GM21576 (cell line): ENCODE data around the gene LMAN1L.

ENCODE experiments used
- ATAC-seq: cut with Tn5 transposase; IDR thresholded peaks from one replicate; pipeline ENCODE4 v1.9.1; 2021; ENCODE audit warnings: mild to moderate bottlenecking, moderate library complexity; ENCODE audit not compliant: unreplicated experiment

Gene LMAN1L

DNA sequence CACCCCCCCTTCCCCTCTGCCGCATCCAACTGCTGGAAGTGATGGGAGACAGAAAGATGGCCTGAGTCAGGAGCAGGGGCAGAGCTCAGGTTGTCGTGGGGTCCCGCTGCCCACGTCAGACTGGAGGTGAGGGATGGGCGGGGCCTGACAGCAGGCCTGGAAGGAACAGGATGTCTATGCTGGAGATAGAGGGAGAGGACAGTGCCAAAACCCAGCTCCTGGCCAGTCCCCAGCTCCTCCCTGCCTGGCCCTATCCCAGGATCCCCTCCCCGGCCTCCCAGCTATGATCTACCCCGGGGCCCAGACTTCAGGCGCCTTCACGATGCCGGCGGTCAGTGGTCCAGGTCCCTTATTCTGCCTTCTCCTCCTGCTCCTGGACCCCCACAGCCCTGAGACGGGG lies at the start of gene LMAN1L:
Gene LMAN1L (plus strand): TSS at position 303 of the 400 bp plus-strand sequence. CDS start 20 bp downstream, at position 323.
- no peak for ATAC-seq

DNA sequence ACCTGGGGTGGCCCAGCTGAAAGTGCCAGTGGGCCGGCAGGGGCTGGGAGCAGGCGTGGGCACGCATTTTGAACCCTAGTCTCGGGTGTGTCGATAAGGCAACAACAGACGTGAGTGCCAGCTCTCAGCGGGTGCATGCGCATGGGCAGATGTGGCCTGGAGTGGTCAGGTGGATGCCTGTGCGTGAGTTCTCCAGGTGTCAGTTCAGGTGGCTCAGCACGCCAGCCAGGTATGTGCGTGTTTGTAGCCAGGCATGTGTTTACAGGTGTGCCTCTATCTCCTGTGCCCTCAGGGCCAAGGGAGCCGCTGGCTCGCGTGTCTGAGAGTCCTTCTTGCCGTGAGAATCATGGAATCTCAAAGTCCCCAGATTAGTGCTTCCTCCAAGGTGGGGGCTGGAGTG lies 49.2 kb upstream of the LMAN1L start:
- ATAC-seq = no peak

DNA sequence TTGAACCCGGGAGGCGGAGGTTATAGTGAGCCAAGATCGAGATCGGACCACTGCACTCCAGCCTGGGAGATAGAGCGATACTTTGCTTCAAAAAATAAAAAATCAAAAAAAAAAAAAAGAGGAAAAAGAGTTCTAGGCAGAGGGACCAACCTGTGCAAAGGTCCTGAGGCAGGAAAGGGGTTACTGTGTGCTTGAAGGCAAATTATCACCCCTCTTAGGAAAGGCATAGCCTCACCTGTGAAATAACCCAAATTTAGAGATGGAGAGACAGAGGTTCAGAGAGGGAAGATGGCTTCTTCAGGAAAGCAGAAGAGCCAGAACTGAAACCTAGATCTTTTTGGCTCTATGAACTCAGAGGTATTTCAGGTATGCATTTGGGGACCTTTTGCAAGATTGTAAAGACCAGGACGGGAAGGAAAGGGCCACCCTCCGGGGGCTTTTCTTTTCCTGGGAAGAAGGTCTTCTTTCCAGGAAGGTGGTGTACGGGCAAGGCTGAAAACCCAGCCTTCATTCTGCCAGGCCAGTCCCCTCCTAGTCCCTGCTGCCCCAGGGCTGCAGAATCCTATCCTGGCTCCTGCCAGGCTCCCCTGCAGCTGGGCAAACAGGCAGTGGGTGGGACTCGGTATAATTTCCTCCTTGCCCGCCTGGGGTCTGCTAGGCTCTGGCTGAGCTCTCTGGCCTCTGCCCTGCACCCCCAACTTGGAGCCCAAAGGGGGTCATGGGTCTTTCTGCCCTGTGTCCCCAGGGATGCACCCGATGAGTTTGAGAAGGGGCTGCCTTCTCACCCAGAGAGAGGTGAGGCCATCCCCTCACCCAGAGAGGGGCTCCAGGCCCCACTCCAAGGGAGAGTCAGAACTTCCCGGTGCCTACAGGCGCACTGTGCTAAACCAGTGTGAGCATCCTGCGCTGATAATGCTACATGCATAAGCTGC lies 45.2 kb upstream of the LMAN1L start:
- no peak for ATAC-seq

DNA sequence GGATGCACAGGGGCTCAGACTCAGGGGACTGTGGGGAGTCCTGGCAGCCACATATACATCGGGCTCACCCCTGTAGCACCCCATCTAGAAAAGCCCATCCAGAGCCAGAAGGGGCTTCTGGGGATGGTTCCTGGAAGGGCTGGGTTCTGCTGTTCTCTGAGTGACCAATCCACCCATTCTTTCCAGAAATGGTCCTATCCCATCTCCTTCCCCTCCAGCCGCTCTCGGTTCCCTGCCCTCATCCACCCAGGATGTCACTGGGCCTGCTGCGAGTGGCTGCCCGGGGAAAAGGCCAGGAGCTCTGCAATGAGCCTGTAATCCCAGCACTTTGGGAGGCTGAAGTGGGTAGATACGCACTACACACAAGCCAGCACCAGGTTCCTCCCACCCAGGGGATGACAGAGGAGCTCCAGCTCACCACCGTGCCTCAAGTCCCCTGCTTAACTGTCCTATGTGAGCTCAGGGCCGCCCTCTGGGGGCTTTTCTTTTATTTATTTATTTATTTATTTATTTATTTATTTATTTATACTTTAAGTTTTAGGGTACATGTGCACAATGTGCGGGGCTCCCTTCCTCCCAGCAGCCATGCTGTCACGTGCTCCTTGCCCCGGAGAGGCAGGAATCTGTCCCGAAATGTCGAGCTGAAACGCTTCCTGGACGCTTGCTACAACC lies 44.4 kb upstream of the LMAN1L start:
- no peak for ATAC-seq

DNA sequence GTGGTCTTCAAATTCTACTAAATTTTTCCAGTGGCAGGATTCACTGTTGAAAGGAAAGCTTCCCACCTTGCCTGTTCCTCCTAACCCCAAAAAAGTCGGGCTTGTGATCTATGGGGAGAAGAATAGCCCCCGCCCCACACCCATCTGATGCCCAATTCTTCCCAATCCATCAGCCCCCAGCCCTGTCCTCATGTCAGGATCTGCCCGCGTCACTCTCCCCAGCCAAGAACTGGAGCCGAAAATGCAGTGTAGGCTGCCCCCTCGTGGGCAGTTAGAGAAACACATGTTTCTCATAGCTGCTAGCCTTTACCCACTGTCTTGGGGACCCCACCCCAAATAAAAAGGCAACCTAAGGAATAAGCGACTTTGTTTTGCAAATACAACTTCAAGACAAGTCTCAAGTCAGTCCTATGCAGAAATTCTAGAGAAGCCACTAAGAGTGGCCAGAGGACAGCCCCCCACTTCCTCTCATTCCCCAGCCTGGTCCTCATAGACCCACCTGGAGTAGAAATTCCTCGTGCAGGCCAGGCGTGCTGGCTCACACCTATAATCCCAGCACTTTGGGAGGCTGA lies 43.8 kb upstream of the LMAN1L start:
- ATAC-seq = no peak

DNA sequence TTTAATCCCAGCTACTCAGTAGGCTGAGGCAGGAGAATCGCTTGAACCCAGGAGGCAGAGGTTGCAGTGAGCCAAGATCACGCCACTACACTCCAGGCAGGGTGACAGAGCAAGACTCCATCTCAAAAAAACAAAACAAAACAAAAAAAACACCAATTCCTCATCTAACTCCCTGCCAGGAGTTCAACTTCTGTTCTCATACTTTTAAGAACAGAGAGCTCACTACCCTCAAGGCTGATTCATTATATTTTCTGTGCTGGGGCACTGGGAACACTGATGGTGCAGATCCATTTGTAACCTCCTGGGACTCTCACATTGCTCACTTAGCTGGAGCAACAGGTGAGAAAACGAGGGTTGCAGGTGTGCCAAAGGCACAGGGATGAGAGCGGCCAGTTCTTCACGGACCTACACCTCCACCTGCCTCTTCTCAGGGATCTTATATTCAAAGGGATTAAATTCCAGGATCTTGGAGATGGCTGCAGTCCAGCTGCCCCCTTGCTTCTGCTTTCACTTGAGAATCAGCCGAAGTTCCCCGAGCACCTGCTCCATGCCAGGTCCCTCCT lies 43.1 kb upstream of the LMAN1L start:
- ATAC-seq = no peak

DNA sequence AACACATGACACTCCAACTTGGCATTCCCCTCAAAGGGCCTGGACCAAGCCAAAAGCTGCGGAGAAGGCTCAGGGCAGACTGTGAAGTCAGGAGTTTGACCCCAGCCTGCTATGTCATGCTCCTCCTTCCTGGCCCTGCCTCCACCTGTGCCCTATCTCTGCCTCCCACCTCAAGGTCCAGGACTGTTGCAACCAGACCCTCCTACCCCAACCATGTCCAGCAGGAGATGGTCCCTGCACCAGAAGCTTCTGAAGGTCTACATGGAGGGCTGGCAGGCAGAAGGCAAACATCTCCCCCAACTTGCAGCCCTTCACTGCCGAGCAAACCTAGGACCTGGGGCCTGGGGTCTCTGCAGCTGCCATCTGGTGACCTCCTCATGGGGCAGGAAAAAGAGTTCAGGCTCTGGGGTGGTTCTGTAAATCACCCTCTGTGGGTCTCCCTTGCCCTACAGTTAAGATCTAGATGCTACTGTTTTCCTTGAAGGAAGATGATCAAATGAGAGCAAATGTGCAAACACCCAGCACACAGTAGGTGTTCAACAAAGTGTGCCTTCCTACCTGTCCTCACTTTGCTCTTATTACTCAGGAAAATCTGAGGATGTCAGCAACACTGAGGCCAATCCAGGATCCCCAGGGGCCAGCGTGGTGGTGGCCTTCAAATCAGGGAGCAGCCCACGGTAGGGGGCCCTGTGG lies 42.3 kb upstream of the LMAN1L start:
- no peak for ATAC-seq

DNA sequence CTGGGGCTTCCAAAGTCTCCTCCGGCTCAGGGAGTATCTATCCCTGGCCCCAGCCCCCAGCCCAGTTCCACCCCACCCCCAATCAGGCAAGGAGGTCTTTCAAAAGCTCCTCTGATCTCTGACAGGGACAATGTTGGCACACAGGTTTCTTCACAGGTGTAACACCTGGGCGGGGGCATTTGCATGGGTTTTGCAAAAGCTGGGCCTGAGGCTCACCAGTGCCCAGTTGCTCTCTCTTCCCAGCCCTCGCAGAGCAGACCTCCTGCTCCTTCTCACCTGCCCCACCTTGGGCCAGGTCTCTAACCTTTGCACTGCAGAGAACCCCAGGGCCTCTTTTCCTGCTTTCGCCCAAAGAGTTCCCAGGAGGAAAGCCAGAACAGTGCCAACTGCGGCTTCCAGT lies 39.3 kb upstream of the LMAN1L start:
- ATAC-seq = no peak

DNA sequence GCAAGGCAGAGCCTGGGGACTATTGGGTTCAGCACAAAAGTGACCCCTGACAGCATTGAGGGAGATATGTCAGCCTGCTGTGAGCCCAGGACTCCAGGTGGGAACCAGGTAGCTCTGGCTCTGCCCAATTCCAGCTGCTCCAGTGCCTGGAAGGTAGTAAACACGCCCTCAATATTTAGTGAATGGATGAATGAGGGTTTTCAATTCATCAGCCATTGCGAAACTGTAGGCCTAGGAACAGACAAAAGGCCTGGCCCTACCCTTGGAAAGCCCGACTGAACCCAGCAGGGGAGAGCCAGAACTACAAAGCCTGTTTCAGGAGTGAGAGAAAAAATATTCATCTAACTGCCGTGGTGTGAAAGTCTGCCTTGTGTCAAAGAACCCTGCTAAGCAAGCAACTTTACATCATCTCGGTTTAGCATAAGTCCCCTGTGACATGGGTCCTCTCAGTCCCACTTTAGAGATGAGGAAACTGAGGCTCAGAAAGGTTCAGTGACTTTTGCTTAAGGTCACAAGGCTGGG lies 38.8 kb upstream of the LMAN1L start:
- ATAC-seq = no peak

DNA sequence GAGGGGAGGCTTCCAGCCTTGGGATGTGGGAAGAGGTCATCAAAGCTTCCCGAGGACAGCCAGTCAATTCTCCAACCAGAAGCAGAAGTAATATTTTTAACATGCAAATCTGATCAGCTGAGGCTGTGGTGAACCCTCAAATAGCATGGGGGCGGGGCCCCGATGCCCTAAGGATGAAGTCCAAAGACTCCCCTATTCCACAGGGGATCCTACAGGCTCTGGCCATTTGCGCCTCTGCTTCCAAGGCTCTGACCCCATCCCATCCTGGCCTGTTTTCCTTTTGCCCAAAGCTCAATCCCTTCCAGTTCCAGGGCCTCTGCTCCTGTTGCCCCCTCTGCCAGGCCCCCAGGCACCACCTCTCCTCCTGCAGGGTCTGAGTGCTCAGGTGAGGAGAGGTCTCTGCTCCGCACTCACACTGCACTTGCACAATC lies 37.5 kb upstream of the LMAN1L start:
- no peak for ATAC-seq

DNA sequence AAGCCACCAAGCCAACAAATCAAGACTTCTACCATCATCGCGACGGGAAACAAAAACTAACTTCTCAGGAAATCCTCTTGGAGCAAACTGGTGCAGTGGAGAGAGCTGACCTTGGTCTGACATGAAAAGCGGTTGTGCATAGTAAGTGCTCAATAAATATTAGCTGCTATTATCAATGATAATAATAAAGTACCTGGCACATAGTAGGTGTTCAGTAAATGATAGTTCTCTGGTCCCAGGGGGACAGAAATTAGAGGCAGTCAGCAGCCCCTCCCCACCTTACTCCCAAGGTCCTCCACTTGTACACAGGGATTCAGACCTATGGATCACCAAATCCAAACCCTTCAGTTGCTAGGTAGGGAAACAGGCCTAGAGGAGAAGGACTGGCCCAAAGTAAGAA lies 36.7 kb upstream of the LMAN1L start:
- ATAC-seq = no peak

DNA sequence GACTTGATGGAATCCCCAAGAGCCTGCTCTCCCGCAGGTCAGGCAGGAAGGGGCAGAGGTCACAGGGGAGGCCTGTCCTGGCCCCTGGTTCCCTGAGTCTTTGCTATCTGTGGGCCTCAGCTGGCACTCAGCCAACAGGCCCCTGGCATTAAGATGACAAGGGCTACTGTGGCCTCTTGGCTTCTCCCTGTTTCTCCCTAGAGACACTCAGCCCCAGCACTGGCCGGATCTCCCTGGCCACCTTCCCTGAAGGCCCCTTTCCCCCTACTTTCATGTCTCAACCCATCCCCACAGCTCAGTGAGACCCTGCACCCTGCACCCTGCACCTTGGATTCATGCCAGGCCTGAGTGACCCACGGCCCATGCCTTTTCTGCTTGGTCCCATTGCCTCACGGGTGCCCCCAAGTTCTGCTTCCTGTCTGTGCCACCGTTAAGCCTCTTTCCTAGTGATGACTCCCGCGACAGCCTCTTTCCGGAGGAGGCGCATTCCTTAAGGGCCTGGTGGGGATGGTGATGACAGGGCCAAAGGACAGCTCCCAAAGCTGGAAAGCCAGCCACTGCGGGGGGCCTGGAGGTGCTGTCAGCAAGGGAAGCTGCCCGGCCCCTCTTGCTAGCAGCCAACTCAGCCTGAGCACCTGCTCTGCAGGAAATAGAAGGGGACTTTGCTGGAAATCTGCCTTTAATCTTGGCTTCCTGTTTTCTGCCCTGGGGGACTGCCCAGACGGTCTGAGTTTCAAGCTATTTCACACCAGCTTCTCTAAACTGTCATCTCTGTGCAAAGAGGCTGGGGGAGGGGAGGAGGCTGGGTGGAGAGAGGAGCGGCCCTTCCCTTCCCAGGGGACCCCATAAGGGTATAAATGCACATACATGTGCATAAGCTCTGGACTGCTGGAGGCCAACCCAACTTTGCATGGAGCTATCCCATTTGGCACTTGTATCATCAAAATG lies 35.5 kb upstream of the LMAN1L start:
- no peak for ATAC-seq

DNA sequence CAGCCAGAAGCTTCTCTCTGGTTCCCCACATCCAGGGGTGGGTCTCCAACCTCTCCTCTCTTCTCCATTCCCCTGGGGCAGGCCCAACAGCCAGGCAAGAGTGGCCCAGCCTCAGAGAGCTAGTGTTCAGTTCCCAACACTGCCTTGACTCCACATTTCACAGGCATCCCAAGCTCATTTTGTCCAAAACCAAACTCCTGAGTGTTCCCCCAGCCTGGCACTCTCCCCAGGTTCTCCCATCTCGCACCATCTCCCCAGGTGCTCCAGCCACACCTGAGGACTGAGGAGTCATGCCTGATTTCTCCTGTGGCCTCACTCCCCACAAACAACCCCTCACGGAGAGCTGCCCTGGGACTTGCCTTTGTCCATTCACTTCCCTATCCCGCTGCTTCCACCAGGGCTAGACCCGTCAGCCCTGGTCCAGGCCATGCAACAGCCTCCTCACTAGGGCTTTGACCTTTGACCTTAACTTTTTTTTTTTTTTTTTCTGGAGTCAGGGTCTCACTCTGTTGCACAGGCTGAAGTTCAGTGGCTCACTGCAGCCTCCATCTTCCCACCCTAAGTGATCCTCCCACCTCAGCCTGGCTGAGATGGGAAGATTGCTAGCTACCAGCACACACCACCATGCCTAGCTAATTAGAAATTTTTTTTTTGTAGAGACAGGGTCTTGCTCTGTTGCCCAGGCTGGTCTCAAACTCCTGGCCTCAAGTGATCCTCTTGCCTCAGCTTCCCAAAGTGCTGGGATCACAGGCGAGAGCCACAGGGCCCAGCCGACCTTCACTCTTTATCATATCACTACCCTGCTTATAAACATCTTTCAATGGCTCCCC lies 34.7 kb upstream of the LMAN1L start:
- ATAC-seq = no peak

DNA sequence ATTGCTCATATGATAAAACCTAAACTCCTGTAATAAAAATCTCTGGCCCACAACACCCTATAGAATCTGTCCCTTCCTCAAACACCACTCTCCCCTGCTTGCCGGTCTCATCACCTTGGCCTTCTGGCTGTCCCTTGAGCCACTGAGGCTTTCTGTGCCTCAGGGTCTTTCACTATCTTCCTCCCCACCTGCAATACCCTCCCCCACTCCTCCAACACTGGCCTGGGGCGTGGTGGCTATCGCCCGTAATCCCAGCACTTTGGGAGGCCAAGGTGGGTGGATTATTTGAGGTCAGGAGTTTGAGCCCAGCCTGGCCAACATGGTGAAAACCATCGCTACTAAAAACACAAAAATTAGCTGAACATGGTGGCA lies 34.0 kb upstream of the LMAN1L start:
- no peak for ATAC-seq

DNA sequence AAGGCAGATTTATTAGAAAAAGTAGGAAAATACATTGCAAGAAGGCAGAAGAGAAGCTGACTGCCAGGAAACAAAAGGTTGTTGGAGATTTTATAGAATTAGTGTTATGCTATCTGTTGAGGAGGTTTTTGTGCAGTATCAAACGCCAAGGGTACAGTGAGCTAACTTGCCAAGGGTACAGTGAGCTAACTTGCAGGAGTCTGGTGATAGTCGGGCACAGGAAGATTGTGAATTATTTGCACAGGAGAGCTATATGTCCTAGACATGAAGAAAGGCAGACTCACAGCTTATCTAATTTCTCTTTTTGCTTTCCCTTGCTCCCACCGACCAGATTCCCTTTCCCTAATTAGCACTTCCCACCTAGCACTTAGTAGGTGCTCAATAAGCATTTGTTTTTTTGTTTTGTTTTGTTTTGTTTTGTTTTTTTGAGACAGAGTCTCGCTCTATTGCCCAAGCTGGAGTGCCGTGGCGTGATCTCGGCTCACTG lies 33.4 kb upstream of the LMAN1L start:
- no peak for ATAC-seq

DNA sequence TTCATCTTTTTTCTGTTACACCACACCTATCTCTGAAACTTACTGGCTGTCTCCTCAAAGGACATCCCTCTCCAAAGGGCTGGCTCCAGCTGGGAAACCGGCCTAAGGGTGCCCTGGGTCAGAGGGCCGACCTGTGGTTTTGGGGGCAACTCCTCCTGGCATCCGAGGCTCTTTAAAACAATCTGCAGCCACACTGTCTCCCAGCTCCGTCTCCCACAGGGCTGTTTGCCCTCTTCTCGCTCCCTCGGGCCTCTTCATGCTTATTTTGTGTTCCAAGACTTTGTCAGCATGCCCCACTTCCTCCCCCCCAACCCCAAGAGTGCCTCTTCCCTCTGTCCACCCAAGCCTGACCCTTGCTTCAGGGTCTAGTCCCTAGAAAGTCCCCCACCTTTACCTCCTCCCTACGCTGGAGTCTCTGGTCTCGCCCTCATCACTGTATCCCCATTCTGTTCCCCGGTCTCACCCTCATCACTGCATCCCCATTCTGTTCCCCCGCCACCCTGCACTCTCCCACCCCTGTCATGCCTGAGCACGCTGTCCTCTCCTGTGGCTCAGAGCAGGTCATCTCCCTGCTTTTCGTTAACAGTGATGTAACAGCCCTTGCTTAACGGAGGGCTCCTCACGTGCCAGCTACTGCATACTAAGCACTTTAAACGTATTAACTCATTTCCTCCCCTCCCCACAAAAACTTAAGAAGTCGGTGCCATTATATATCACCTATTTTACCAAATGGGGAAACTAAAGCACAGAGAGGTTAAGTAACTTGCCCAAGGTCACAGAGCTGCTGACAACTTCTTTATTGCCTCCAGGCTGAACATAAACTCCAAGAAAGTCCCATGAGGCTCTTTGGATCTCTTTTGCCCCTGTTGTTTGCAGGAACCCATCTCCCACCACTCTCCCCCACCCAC lies 31.9 kb upstream of the LMAN1L start:
- ATAC-seq = no peak

DNA sequence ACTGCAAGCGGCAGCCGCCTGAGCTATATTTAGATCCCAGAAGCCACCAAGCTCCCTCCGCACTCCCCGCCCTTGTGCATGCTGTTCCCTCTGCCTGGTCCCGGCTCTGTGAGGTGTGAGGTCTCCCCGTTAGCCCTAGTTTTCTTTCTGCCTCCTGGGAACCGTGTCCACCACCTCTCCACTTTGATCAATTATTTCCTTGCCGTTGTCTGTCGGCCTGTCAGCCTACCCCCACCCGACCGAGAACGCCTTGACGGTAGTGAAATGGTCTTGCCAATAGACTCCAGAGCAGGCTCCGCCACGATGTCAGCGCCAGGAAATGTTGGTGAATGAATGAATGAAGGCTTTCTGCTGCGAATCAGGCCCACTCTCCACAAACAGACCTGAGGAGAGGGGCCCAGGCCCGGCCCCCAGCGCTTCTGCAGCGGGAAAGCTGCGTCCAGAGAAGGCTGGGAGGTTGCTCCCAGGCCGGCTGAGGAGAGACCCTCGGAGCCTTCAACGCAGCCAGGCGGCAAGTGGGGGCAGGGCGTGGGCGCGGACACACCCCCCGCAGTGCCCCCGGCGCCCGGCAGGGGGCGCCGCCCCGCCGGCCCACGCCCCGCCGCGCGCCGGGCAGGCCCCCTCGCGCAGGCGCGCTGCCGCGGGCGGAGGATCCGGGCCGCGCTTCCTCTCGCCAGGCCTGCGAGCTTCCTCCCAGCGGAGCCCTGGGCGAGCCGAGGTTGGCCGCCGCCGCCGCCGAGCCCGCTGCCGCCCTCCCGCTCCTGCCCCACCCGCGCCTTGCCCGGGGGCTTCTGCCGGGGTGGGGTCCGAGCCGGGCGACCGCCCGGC lies 31.0 kb upstream of the LMAN1L start, which contains the start of gene CSK:
Gene CSK (plus strand): TSS at position 650 of the 828 bp plus-strand sequence. CDS start 16,218 bp downstream, outside the sequence.
- peak; percentile 26 for ATAC-seq
